T-helper 2 cell (primary cell): ENCODE measurements around the gene ROBO1.

ENCODE experiments used
- DNase-seq, 5 experiments: peaks; one replicate each; pipeline versions ENCODE4 v3.0.0 to v3.0.0-alpha.2; 2012 to 2022

The ROBO1 gene

GRCh38 chr3:79148786-79149185 is 619.0 kb downstream of the ROBO1 start:
- no peak for DNase-seq

GRCh38 chr3:79146024-79146423 is 621.8 kb downstream of the ROBO1 start:
- no peak for DNase-seq

- DNase-seq: no peak
These were observed 627.1 kb downstream of the ROBO1 start for GRCh38 chr3:79140708-79141107.

- no peak for DNase-seq
These were observed 628.3 kb downstream of the ROBO1 start for GRCh38 chr3:79139395-79140068.

- no peak for DNase-seq
These were observed 642.3 kb downstream of the ROBO1 start for GRCh38 chr3:79125313-79125984.

GRCh38 chr3:79115458-79115857 is 652.3 kb downstream of the ROBO1 start:
- no peak for DNase-seq

- no peak for DNase-seq
These were observed 653.9 kb downstream of the ROBO1 start for GRCh38 chr3:79113876-79114275.

- DNase-seq: no peak
These were observed 656.3 kb downstream of the ROBO1 start for GRCh38 chr3:79111375-79112052.

- no peak for DNase-seq
These were observed 658.0 kb downstream of the ROBO1 start for GRCh38 chr3:79109754-79110153.

GRCh38 chr3:79103307-79103706 is 664.5 kb downstream of the ROBO1 start:
- no peak for DNase-seq

GRCh38 chr3:79097964-79098660 is 669.7 kb downstream of the ROBO1 start:
- DNase-seq: no peak

- DNase-seq: no peak
These were observed 673.1 kb downstream of the ROBO1 start for GRCh38 chr3:79094654-79095053.

- peak in 1 of 5 experiments; percentile 24 for DNase-seq
These were observed 681.3 kb downstream of the ROBO1 start for GRCh38 chr3:79086514-79086913.

- no peak for DNase-seq
These were observed 682.6 kb downstream of the ROBO1 start for GRCh38 chr3:79085171-79085570.

- DNase-seq: no peak
These were observed 686.5 kb downstream of the ROBO1 start for GRCh38 chr3:79081335-79081734.

GRCh38 chr3:79074558-79074957 is 693.2 kb downstream of the ROBO1 start:
- no peak for DNase-seq

- no peak for DNase-seq
These were observed 700.1 kb downstream of the ROBO1 start for GRCh38 chr3:79067734-79068133.

GRCh38 chr3:79066481-79066880 is 701.3 kb downstream of the ROBO1 start:
- DNase-seq: no peak

- DNase-seq: no peak
These were observed 704.2 kb downstream of the ROBO1 start for GRCh38 chr3:79063624-79064023.

- no peak for DNase-seq
These were observed 710.0 kb downstream of the ROBO1 start for GRCh38 chr3:79057756-79058155.

GRCh38 chr3:79056498-79056897 is 711.3 kb downstream of the ROBO1 start:
- no peak for DNase-seq

GRCh38 chr3:79052054-79052681 is 715.6 kb downstream of the ROBO1 start:
- DNase-seq: no peak

GRCh38 chr3:79047581-79047980 is 720.2 kb downstream of the ROBO1 start:
- DNase-seq: no peak
